Dermis microvascular lymphatic vessel endothelial cell (primary cell): ENCODE measurements around the gene CRYGN. TPM values are rescaled to one million over a fixed set of nuclear protein-coding genes. Genes with fewer than 3 reads are reported as not detected.
A peak's percentile ranks its signal among the peaks of the same experiment; 100 is the strongest.

Source experiments
- DNase-seq, 2 donors: peaks; one replicate each; pipeline versions ENCODE4 v3.0.0 to v3.0.0-alpha.2; 2010; ENCODE audit warnings: low read depth in 2 of 2
- total RNA-seq: library from RNA; depleted of rRNA; stranded (reverse); fragments of >200 nt; gene quantifications from 2 replicates; pipeline ENCODE4 v1.2.1, GENCODE V29; 2014

CRYGN gene
- total RNA-seq, 1 donor from 2014 or later, result not detected

GRCh38 chr7:151426904-151427704 lies 12.8 kb downstream of the CRYGN start:
- DNase-seq, result no peak

- DNase-seq, result peak in 1 of 2 donors; percentile 55
Measured at GRCh38 chr7:151426441-151426903, 13.5 kb downstream of the CRYGN start.

GRCh38 chr7:151425670-151426440 lies 14.1 kb downstream of the CRYGN start:
- no peak for DNase-seq

GRCh38 chr7:151424799-151425198 lies 15.1 kb downstream of the CRYGN start:
- no peak for DNase-seq

- no peak for DNase-seq
Measured at GRCh38 chr7:151423936-151424335, 16.0 kb downstream of the CRYGN start.

- no peak for DNase-seq
Measured at GRCh38 chr7:151423226-151423625, 16.7 kb downstream of the CRYGN start.

GRCh38 chr7:151422212-151422611 lies 17.7 kb downstream of the CRYGN start:
- DNase-seq, result no peak

GRCh38 chr7:151420144-151420543 lies 19.8 kb downstream of the CRYGN start:
- no peak for DNase-seq

- no peak for DNase-seq
Measured at GRCh38 chr7:151416941-151417315, 23.0 kb downstream of the CRYGN start.

- no peak for DNase-seq
Measured at GRCh38 chr7:151416112-151416940, 23.6 kb downstream of the CRYGN start.

- no peak for DNase-seq
Measured at GRCh38 chr7:151415375-151416105, 24.4 kb downstream of the CRYGN start.

GRCh38 chr7:151413241-151413640 lies 26.7 kb downstream of the CRYGN start:
- no peak for DNase-seq

- DNase-seq, result no peak
Measured at GRCh38 chr7:151412318-151412717, 27.6 kb downstream of the CRYGN start.

- no peak for DNase-seq
Measured at GRCh38 chr7:151411551-151411950, 28.4 kb downstream of the CRYGN start.

GRCh38 chr7:151410405-151411390 lies 29.2 kb downstream of the CRYGN start:
- DNase-seq, result no peak

- DNase-seq, result no peak
Measured at GRCh38 chr7:151409667-151410404, 30.1 kb downstream of the CRYGN start, which contains the start of gene WDR86. WDR86 (minus strand) TSS chr7:151410038; CDS start chr7:151409589, 449 bp downstream.

- DNase-seq, result no peak
Measured at GRCh38 chr7:151408839-151409666, 30.9 kb downstream of the CRYGN start.

- DNase-seq, result no peak
Measured at GRCh38 chr7:151408498-151408838, 31.5 kb downstream of the CRYGN start.
